Measurements from ENCODE around the gene DPH2. TPM values are rescaled to one million over a fixed set of nuclear protein-coding genes. Genes with fewer than 3 reads are reported as not detected.
A peak's percentile ranks its signal among the peaks of the same experiment; 100 is the strongest.

Gene DPH2
- total and polyA plus RNA-seq, 3 experiments from 2014 or later: 32.9 to 94.7 (median 85.8) TPM

GRCh38 chr1:43974443-43975248 is 4.8 kb downstream of the DPH2 start, which contains the start of gene ATP6V0B:
Gene ATP6V0B, plus strand, starts transcription at chr1:43974960. Its CDS starts 81 bp downstream, at chr1:43975041.
- Histone ChIP-seq H3K36me3 (ENCODE audit: insufficient read depth, low read length) (peaks cover 21% of the 10 kb centered on the region), H3K9me3 (ENCODE audit: low read length) (no peaks in the 10 kb centered on the region), H3K27ac (ENCODE audit: low read depth, low read length) (peak within 1 kb of the TSS; percentile 79), H3K27me3 (ENCODE audit: insufficient read depth, low read length, poor library complexity, severe bottlenecking) (no peaks in the 10 kb centered on the region), H3K4me3 (ENCODE audit: low read length) (peak within 1 kb of the TSS; percentile 85), H3K4me1 (ENCODE audit: insufficient read depth, low read length) (peaks cover 46% of the 10 kb centered on the region)
- Mint-ChIP-seq H3K27me3 (peaks cover 0 to 6% of the 10 kb centered on the region in 2 donors), H3K27ac (peak within 1 kb of the TSS; percentile 86 to 99 (median 93)), H3K9me3 (no peaks in the 10 kb centered on the region), H3K4me1 (peaks cover 57 to 67% (median 66%) of the 10 kb centered on the region in 3 donors), H3K4me3 (peak within 1 kb of the TSS; percentile 86 to 98 (median 94)), H3K36me3 (peaks cover 3 to 54% (median 9%) of the 10 kb centered on the region in 3 donors)
- peak; percentile 86 to 94 (median 94) for DNase-seq
- ChIA-PET POLR2A (interaction anchor here (1.0 to 1.6 kb wide), 2 partner anchors 28 to 325 kb away, joined by 4 to 9 read pairs; partner anchors contain the start of genes IPO13 and KDM4A), CTCF (interaction anchor here (0.8 to 2.5 kb wide), 3 partner anchors 28 to 62 kb away, joined by 3 to 12 read pairs (median 5); partner anchors contain the start of gene IPO13)

- peak overlapping the region; percentile 79 for H3K27ac ChIP-seq (ENCODE audit: low read depth, low read length)
- H3K27me3 ChIP-seq (ENCODE audit: insufficient read depth, low read length, poor library complexity, severe bottlenecking): no peaks in the 10 kb centered on the region
- H3K9me3 Mint-ChIP-seq: no peaks in the 10 kb centered on the region
- peaks cover 51% of the 10 kb centered on the region for H3K4me1 ChIP-seq (ENCODE audit: insufficient read depth, low read length)
- peak overlapping the region; percentile 86 to 98 (median 94) for H3K4me3 Mint-ChIP-seq
- H3K36me3 Mint-ChIP-seq: peaks cover 3 to 52% (median 9%) of the 10 kb centered on the region in 3 donors
- peaks cover 53 to 66% (median 64%) of the 10 kb centered on the region in 3 donors for H3K4me1 Mint-ChIP-seq
- H3K4me3 ChIP-seq (ENCODE audit: low read length): peak overlapping the region; percentile 85
- peak in 3 of 5 donors; percentile 30 to 66 (median 34) for DNase-seq
- ChIA-PET POLR2A (interaction anchor here (0.6 to 1.6 kb wide), 5 partner anchors 14 to 467 kb away, joined by 4 to 10 read pairs (median 7); partner anchors contain the start of genes IPO13 and KDM4A), CTCF (interaction anchor here (0.8 to 2.5 kb wide), 3 partner anchors 29 to 61 kb away, joined by 3 to 12 read pairs (median 5); partner anchors contain the start of gene IPO13)
- peaks cover 21% of the 10 kb centered on the region for H3K36me3 ChIP-seq (ENCODE audit: insufficient read depth, low read length)
- peak overlapping the region; percentile 82 to 96 (median 90) for H3K27ac Mint-ChIP-seq
- H3K9me3 ChIP-seq (ENCODE audit: low read length): no peaks in the 10 kb centered on the region
- H3K27me3 Mint-ChIP-seq: peaks cover 0 to 10% of the 10 kb centered on the region in 2 donors
Observed at GRCh38 chr1:43975249-43975961, 5.6 kb downstream of the DPH2 start.

GRCh38 chr1:43976045-43976444 is 6.2 kb downstream of the DPH2 start:
- H3K4me1 Mint-ChIP-seq: peaks cover 51 to 64% (median 63%) of the 10 kb centered on the region in 3 donors
- H3K9me3 ChIP-seq (ENCODE audit: low read length): no peaks in the 10 kb centered on the region
- H3K4me3 Mint-ChIP-seq: peak overlapping the region; percentile 86 to 98 (median 94)
- no peaks in the 10 kb centered on the region for H3K9me3 Mint-ChIP-seq
- H3K36me3 Mint-ChIP-seq: peaks cover 3 to 52% (median 9%) of the 10 kb centered on the region in 3 donors
- peaks cover 0 to 10% of the 10 kb centered on the region in 2 donors for H3K27me3 Mint-ChIP-seq
- ChIA-PET CTCF (interaction anchor here (2.5 kb wide), 1 partner anchor 29 kb away, joined by 12 read pairs; the partner anchor contains the start of gene IPO13), POLR2A (interaction anchor here (1.0 to 1.6 kb wide), 2 partner anchors 13 to 30 kb away, joined by 9 to 10 read pairs; partner anchors contain the start of gene IPO13)
- peak overlapping the region; percentile 68 to 96 (median 90) for H3K27ac Mint-ChIP-seq
- H3K36me3 ChIP-seq (ENCODE audit: insufficient read depth, low read length): peaks cover 21% of the 10 kb centered on the region
- peak overlapping the region; percentile 85 for H3K4me3 ChIP-seq (ENCODE audit: low read length)
- peaks cover 44% of the 10 kb centered on the region for H3K4me1 ChIP-seq (ENCODE audit: insufficient read depth, low read length)
- peak overlapping the region; percentile 79 for H3K27ac ChIP-seq (ENCODE audit: low read depth, low read length)
- H3K27me3 ChIP-seq (ENCODE audit: insufficient read depth, low read length, poor library complexity, severe bottlenecking): no peaks in the 10 kb centered on the region
- no peak for DNase-seq

GRCh38 chr1:43976890-43977289 is 7.1 kb downstream of the DPH2 start:
- Mint-ChIP-seq H3K27ac (peak overlapping the region in 5 of 8 donors; percentile 16 to 91 (median 57)), H3K36me3 (peaks cover 3 to 52% (median 9%) of the 10 kb centered on the region in 3 donors), H3K4me3 (peak overlapping the region in 6 of 7 donors; percentile 86 to 98 (median 92)), H3K4me1 (peaks cover 49 to 63% (median 62%) of the 10 kb centered on the region in 3 donors), H3K9me3 (no peaks in the 10 kb centered on the region), H3K27me3 (peaks cover 0 to 10% of the 10 kb centered on the region in 2 donors)
- Histone ChIP-seq H3K9me3 (ENCODE audit: low read length) (no peaks in the 10 kb centered on the region), H3K27ac (ENCODE audit: low read depth, low read length) (no peak overlapping the region), H3K4me3 (ENCODE audit: low read length) (no peak overlapping the region), H3K36me3 (ENCODE audit: insufficient read depth, low read length) (peaks cover 21% of the 10 kb centered on the region), H3K4me1 (ENCODE audit: insufficient read depth, low read length) (peaks cover 44% of the 10 kb centered on the region), H3K27me3 (ENCODE audit: insufficient read depth, low read length, poor library complexity, severe bottlenecking) (no peaks in the 10 kb centered on the region)
- CTCF ChIA-PET: interaction anchor here (2.5 kb wide), 1 partner anchor 30 kb away, joined by 12 read pairs; the partner anchor contains the start of gene IPO13
- DNase-seq: no peak
- POLR2A ChIA-PET: interaction anchor here (1.7 kb wide), 1 partner anchor 14 kb away, joined by 4 read pairs; the partner anchor contains the start of gene CCDC24

DNA sequence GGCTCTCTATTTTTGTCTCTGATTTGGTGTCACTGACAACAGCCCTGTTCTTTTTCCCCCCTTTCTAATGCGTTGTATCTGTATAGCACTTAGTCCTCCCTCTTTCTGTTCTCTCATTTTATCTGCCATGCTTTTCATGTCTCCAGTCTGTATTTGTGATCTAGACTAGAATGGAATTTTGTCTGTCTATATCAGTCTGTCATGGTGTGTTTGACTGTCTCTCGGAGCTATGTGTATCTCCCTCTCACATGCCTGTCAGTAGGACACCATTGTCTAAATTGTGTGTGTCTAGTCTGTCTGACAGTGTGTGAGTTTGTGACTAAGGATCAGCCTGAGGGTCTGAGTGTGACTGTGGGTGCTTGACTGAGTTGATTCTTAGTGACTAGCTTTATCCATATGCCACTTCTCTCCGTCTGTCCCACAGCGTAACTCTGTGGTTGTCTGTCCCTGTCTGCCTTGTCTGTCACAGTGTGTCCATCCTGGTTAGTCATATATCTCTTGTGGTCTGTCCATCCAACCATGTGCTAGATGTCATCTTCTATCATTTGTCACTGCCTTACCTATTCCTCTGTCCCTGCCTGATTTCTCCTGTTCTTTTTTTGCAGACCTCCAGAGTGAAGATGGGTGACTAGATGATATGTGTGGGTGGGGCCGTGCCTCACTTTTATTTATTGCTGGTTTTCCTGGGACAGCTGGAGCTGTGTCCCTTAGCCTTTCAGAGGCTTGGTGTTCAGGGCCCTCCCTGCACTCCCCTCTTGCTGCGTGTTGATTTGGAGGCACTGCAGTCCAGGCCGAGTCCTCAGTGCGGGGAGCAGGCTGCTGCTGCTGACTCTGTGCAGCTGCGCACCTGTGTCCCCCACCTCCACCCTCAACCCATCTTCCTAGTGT is 7.8 kb downstream of the DPH2 start:
- DNase-seq: no peak
- peaks cover 0 to 10% of the 10 kb centered on the region in 2 donors for H3K27me3 Mint-ChIP-seq
- H3K27ac Mint-ChIP-seq: peak overlapping the region in 5 of 8 donors; percentile 4 to 91 (median 75)
- peaks cover 18% of the 10 kb centered on the region for H3K36me3 ChIP-seq (ENCODE audit: insufficient read depth, low read length)
- H3K4me3 ChIP-seq (ENCODE audit: low read length): no peak overlapping the region
- no peaks in the 10 kb centered on the region for H3K9me3 ChIP-seq (ENCODE audit: low read length)
- ChIA-PET CTCF (interaction anchor here (0.9 kb wide), 1 partner anchor 11 kb away, joined by 3 read pairs; no protein-coding TSS in a partner anchor), POLR2A (interaction anchor here (1.7 kb wide), 1 partner anchor 13 kb away, joined by 4 read pairs; the partner anchor contains the start of gene CCDC24)
- H3K4me3 Mint-ChIP-seq: peak overlapping the region; percentile 77 to 98 (median 87)
- H3K9me3 Mint-ChIP-seq: no peaks in the 10 kb centered on the region
- peaks cover 3 to 45% (median 9%) of the 10 kb centered on the region in 3 donors for H3K36me3 Mint-ChIP-seq
- peaks cover 49 to 63% (median 62%) of the 10 kb centered on the region in 3 donors for H3K4me1 Mint-ChIP-seq
- H3K27ac ChIP-seq (ENCODE audit: low read depth, low read length): no peak overlapping the region
- peaks cover 44% of the 10 kb centered on the region for H3K4me1 ChIP-seq (ENCODE audit: insufficient read depth, low read length)
- no peaks in the 10 kb centered on the region for H3K27me3 ChIP-seq (ENCODE audit: insufficient read depth, low read length, poor library complexity, severe bottlenecking)

DNA sequence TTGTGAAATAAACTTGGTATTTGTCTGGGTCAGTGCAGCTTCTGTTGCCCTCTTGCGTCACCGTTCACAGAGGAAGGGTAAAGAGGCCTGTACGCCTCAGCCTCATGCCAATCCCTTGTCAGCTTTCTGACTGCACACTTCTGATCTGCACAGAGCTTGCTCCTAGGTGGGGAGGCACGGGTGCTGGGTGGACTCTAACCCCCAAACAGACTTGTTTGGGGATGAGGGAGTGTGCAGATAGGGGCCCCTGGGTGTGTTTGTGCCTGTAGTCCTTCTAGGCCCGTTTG is 8.4 kb downstream of the DPH2 start:
- DNase-seq: no peak
- Histone ChIP-seq H3K9me3 (ENCODE audit: low read length) (no peaks in the 10 kb centered on the region), H3K36me3 (ENCODE audit: insufficient read depth, low read length) (peaks cover 18% of the 10 kb centered on the region), H3K4me1 (ENCODE audit: insufficient read depth, low read length) (peaks cover 44% of the 10 kb centered on the region), H3K27ac (ENCODE audit: low read depth, low read length) (no peak overlapping the region), H3K4me3 (ENCODE audit: low read length) (no peak overlapping the region), H3K27me3 (ENCODE audit: insufficient read depth, low read length, poor library complexity, severe bottlenecking) (no peaks in the 10 kb centered on the region)
- ChIA-PET POLR2A (interaction anchor here (1.7 kb wide), 1 partner anchor 13 kb away, joined by 4 read pairs; the partner anchor contains the start of gene CCDC24), CTCF (interaction anchor here (0.9 kb wide), 1 partner anchor 10 kb away, joined by 3 read pairs; no protein-coding TSS in a partner anchor)
- H3K27me3 Mint-ChIP-seq: peaks cover 0 to 10% of the 10 kb centered on the region in 2 donors
- H3K4me1 Mint-ChIP-seq: peaks cover 49 to 62% (median 59%) of the 10 kb centered on the region in 3 donors
- H3K9me3 Mint-ChIP-seq: no peaks in the 10 kb centered on the region
- H3K36me3 Mint-ChIP-seq: peaks cover 3 to 41% (median 9%) of the 10 kb centered on the region in 3 donors
- peak overlapping the region; percentile 16 to 98 (median 86) for H3K4me3 Mint-ChIP-seq
- H3K27ac Mint-ChIP-seq: peak overlapping the region in 4 of 8 donors; percentile 35 to 91 (median 75)

All from CD8-positive, alpha-beta memory T cell (primary cell).